Mucosa of stomach (tissue), 1 donor: ENCODE measurements around the gene IFT88.

ENCODE experiments used
- H3K27me3 ChIP-seq: one replicate; pipeline ENCODE4 v1.7.0; 2013; ENCODE audit warnings: mild to moderate bottlenecking, low read length; ENCODE audit not compliant: control insufficient read depth, insufficient read depth
- H3K36me3 ChIP-seq: one replicate; pipeline ENCODE4 v1.7.0; 2013; ENCODE audit warnings: low read length; ENCODE audit not compliant: control insufficient read depth, insufficient read depth
- H3K4me1 ChIP-seq: one replicate; pipeline ENCODE4 v1.7.0; 2013; ENCODE audit warnings: mild to moderate bottlenecking, low read length; ENCODE audit not compliant: control insufficient read depth, insufficient read depth
- H3K4me3 ChIP-seq: one replicate; pipeline ENCODE4 v1.7.0; 2013; ENCODE audit warnings: low read length
- H3K9ac ChIP-seq: one replicate; pipeline ENCODE4 v1.7.0; 2013; ENCODE audit warnings: mild to moderate bottlenecking, low read length, moderate library complexity
- H3K9me3 ChIP-seq: one replicate; pipeline ENCODE4 v1.7.0; 2013; ENCODE audit warnings: mild to moderate bottlenecking, low read length, moderate library complexity; ENCODE audit not compliant: control insufficient read depth
- donor health status: Pancreatic carcinoma.

The IFT88 gene

DNA sequence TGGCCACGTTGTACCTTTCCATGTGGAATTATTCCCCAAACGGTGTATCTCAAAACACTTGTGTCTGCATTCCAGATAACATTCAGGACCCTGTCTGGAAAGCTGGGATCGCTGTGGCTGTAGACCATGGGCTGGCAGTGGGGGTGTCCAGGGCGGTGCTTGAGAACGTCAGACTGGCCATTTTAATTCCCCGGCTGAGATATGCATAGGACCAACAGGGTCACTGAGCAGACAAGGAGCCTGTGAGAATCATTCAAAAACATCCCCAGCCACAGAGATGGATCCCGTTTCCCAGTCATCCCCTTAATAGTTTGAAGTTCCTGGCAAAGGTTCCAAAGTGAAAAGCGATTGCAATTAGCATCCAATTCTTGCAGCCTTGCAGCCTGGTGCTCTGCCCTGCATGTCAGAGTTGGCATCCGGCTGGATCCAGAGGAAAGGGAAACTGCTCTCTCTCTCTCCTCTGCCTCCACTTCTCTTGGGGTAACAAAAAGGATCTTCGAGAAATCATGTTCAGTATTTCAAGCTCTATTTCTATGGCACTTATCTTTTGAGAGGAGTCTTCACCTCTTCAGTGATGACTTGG, 41.6 kb downstream of the IFT88 start:
- Histone ChIP-seq H3K27me3 (no peaks in the 10 kb centered on the region), H3K4me3 (no peak overlapping the region), H3K9ac (no peak overlapping the region), H3K36me3 (no peaks in the 10 kb centered on the region), H3K4me1 (no peaks in the 10 kb centered on the region), H3K9me3 (no peaks in the 10 kb centered on the region)

DNA sequence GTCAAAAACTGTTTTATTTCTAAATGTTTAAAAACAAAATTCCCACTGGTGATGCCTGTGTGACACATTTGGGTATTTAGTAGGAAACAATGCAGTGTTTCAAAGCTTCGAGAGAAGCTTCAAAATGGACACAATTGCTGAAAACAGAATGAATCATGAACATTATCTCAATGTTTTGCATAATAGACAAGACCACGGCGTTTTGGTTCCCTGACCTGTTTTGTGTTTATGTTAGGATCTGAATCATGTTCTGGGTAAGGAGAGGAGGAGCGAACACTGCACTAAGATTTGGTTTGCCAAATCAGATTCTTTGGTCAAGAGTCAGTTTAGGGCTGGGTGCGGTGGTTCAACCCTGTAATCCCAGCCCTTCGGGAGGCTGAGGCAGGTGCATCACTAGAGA, 42.2 kb downstream of the IFT88 start:
- H3K9ac ChIP-seq, result no peak overlapping the region
- no peaks in the 10 kb centered on the region for H3K36me3 ChIP-seq
- no peaks in the 10 kb centered on the region for H3K27me3 ChIP-seq
- H3K4me1 ChIP-seq, result no peaks in the 10 kb centered on the region
- H3K4me3 ChIP-seq, result no peak overlapping the region
- H3K9me3 ChIP-seq, result no peaks in the 10 kb centered on the region

DNA sequence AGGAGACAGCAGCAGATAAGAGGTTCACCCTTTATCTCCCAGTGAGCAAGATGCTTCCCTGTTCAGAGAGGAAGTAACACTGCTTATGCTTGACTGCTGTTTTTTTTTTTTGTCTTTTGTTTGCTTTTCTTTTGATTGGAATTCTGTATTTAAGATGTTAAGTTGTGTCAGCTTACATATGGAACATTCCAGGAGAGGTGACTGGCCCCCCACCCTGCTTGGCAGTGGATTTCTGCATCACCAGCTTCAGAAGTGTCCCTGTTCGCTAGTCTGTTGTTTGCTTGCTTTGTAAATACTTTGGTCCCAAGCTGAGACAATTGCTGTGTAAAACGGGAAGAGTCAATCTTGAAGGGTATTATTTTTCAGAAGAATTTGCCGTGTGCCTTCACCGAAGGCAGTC, 43.0 kb downstream of the IFT88 start:
- Histone ChIP-seq H3K9me3 (no peaks in the 10 kb centered on the region), H3K9ac (no peak overlapping the region), H3K27me3 (no peaks in the 10 kb centered on the region), H3K4me3 (no peak overlapping the region), H3K4me1 (no peaks in the 10 kb centered on the region), H3K36me3 (no peaks in the 10 kb centered on the region)

DNA sequence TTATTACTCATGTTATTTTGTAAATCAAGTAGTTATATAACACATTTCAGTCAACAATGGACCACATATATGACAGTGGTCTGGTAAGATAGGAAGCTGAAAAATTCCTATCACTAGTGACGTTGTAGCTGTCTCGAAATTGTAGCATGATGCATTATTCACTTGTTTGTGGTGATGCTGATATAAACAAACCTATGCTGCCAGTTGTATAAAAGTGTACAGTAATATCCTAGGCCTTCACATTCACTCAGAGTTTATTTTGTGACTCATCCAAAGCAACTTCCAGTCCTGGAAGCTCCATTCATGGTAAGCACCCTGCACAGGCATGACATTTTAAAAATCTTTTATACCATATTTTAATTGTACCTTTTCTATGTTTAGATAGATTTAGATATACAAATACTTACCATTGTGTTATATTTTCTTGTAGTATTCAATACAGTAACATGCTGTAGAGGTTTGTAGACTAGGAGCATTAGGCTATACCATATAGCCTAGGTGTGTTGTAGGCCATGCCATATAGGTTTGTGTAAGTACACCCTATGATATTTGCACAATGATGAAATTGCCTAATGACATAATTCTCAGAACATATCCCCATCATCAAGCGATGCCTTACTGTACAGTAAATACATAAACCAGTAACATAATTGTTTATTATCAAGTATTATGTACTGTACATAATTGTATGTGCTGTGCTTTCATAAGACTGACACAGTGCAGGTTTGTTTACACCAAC, 49.3 kb downstream of the IFT88 start:
- H3K36me3 ChIP-seq, result no peaks in the 10 kb centered on the region
- H3K9me3 ChIP-seq, result no peaks in the 10 kb centered on the region
- H3K4me3 ChIP-seq, result no peak overlapping the region
- H3K9ac ChIP-seq, result no peak overlapping the region
- no peaks in the 10 kb centered on the region for H3K27me3 ChIP-seq
- H3K4me1 ChIP-seq, result no peaks in the 10 kb centered on the region

DNA sequence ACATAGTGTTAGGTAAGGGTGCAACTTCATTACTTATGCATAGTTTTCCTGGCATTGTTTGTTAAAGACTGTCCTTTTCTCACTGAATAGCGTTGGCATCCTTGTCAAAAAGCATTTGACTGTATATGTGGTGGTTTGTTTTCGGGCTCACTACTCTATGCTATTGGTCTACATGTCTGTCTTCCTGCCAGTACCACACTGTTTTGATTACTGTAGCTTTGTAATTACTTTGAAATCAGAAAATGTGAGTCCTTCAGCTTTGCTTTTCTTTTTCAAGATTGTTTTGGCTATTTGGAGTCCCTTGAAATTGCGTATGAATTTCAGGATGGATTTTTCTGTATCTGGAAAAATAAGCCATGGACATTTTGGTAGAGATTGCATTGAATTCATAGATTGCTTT, 56.0 kb downstream of the IFT88 start:
- no peaks in the 10 kb centered on the region for H3K9me3 ChIP-seq
- H3K9ac ChIP-seq, result no peak overlapping the region
- no peaks in the 10 kb centered on the region for H3K4me1 ChIP-seq
- H3K27me3 ChIP-seq, result no peaks in the 10 kb centered on the region
- H3K4me3 ChIP-seq, result no peak overlapping the region
- H3K36me3 ChIP-seq, result no peaks in the 10 kb centered on the region

DNA sequence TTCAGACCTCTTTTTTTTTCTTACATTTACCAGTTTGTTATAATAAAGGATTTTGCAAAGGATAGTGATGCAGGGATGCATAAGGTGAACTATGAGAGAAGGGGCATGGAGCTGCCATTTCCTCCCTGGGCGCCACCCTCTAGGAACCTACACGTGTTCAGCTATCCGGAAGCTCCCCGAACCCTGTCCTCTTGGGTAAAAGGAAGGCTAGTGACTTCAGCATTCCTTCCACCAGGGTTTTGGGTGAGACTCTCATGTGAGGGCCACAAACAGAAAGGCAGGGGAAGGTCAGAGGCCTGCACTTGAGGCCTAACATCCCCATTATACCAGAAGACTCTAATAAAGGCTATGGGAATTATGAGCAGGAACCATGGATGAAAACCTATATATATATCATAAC, 57.3 kb downstream of the IFT88 start:
- Histone ChIP-seq H3K9ac (no peak overlapping the region), H3K9me3 (no peaks in the 10 kb centered on the region), H3K4me3 (no peak overlapping the region), H3K36me3 (no peaks in the 10 kb centered on the region), H3K27me3 (no peaks in the 10 kb centered on the region), H3K4me1 (no peaks in the 10 kb centered on the region)

DNA sequence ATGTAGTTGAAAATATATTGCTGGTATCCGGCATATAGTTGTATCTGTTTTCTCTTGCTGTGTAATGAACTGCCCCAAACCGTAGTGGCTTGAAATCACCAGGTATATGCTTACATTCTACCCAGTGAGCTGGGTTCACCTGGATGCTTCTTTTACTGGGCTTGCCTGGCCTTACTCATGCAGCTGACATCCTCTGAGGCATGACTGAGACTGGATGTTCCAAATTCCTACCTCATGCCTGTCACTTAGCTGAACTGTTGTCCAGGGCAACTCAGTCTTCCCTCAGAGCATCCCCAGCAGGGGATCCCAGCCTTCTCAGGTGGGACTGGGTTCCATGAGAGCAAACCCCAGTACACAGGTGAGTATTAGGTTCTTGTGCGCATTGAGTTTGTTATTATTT, 66.8 kb downstream of the IFT88 start:
- Histone ChIP-seq H3K9ac (no peak overlapping the region), H3K9me3 (no peaks in the 10 kb centered on the region), H3K4me3 (no peak overlapping the region), H3K36me3 (no peaks in the 10 kb centered on the region), H3K27me3 (no peaks in the 10 kb centered on the region), H3K4me1 (no peaks in the 10 kb centered on the region)

DNA sequence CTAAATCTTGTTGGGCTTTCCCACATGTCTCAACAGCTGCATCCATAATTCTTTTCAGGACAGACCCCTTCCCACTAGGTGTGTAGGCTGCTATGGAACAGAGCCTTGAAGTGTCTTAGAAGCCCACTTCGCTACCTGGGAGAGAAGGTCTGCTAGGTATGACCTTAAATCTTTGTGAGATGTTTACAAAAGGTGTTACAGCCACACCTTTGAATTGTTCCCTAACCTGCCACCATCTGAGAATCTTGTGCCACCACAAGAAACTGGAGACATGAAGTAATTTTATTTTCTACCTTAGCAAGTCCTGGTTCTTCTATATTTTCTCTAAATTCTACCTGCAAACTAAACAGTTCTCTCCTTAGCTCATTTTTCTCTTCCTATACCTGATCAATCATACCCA, 69.1 kb downstream of the IFT88 start:
- no peak overlapping the region for H3K9ac ChIP-seq
- no peaks in the 10 kb centered on the region for H3K36me3 ChIP-seq
- no peaks in the 10 kb centered on the region for H3K27me3 ChIP-seq
- H3K4me3 ChIP-seq, result no peak overlapping the region
- H3K9me3 ChIP-seq, result no peaks in the 10 kb centered on the region
- no peaks in the 10 kb centered on the region for H3K4me1 ChIP-seq

DNA sequence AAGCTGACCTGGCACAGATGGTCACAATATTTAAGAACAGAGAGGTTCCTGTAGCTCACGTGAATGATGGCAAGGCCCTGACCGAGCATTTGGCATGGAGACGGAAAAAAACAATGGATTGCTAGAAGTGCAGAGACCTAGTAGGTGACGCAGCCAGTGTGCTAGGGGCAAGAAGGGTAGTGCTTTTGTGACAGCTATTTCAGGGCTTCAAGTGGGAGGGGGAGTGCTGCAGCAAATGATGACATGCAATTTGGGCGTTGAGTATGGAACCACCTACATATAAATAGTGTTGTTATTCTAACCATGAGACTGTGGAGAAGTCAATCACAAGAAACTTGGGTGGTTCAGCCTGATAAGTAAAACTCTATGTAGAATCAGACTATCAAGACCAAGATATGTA, 70.9 kb downstream of the IFT88 start:
- H3K36me3 ChIP-seq, result no peaks in the 10 kb centered on the region
- H3K9ac ChIP-seq, result no peak overlapping the region
- no peaks in the 10 kb centered on the region for H3K4me1 ChIP-seq
- H3K9me3 ChIP-seq, result no peaks in the 10 kb centered on the region
- H3K4me3 ChIP-seq, result no peak overlapping the region
- H3K27me3 ChIP-seq, result no peaks in the 10 kb centered on the region

DNA sequence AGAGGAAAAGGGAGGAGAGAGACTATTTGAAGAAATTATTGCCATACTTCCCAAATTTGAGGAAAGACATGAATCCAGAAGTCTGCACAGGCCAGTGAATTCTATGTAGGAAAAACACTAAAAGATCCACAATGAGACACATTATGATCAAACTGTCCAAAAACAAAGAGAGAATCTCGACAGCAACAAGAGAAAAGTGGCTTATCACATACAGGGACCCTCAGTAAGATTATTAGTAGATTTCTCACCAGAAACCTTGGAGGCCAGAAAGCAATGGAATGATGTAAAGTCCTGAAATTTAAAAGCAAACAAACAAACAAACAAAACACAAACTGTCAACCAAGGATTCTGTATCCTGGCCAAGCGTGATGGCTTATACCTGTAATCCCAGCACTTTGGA, 80.8 kb downstream of the IFT88 start:
- Histone ChIP-seq H3K36me3 (no peaks in the 10 kb centered on the region), H3K9ac (no peak overlapping the region), H3K27me3 (no peaks in the 10 kb centered on the region), H3K9me3 (no peaks in the 10 kb centered on the region), H3K4me3 (no peak overlapping the region), H3K4me1 (no peaks in the 10 kb centered on the region)

DNA sequence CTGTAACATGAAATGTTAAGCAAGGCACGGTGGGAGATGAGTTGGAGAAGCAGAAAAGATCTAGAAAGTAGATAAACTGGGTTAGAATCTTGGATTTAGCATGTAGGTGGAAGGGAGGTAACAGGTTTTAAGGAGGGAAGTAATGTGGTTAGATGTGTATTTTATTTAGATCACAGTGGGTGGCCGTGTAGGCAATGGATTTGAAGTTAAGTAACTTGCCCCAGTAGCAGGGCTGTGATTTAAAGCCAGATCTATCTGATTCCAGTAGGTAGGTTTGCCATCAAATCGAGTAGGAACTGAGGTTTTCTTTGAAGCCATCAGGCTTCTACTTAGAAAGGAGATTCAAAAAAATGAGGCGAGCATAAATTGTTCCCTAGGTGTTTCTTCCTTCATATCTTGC, 86.0 kb downstream of the IFT88 start:
- H3K4me3 ChIP-seq, result no peak overlapping the region
- no peaks in the 10 kb centered on the region for H3K9me3 ChIP-seq
- no peaks in the 10 kb centered on the region for H3K36me3 ChIP-seq
- H3K9ac ChIP-seq, result no peak overlapping the region
- no peaks in the 10 kb centered on the region for H3K27me3 ChIP-seq
- no peaks in the 10 kb centered on the region for H3K4me1 ChIP-seq

DNA sequence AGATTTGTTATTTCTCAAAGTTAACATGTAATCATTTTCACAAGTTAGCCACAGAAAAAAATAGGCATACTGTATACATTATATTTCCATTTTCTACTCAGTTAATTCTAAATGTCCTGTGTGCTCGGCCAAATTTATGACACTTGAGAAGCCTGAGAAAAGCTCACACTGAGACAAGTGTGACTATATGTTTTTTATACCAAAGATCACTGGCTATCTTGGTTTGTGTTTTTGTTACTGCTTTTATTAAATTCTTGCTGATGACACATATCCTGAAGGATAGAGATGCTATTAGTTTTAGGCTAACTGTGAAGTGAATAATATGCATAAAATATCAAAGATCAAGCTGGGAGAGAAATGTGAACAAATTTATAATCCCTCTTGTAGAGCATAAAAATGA, 87.2 kb downstream of the IFT88 start:
- Histone ChIP-seq H3K27me3 (no peaks in the 10 kb centered on the region), H3K9ac (no peak overlapping the region), H3K36me3 (no peaks in the 10 kb centered on the region), H3K9me3 (no peaks in the 10 kb centered on the region), H3K4me1 (no peaks in the 10 kb centered on the region), H3K4me3 (no peak overlapping the region)
